Esophagus squamous epithelium (tissue), 4 donors: ENCODE results near the gene BLVRB.

Source experiments
- CTCF ChIP-seq, 6 experiments: fragments of 450-650 bp in 4 of 6; fragments of 200-600 bp in 2 of 6; sonication (generic) in 2 of 6; IDR thresholded peaks; one replicate each; pipeline ENCODE4 v1.5.1; 2016 to 2019; ENCODE audit warnings: antibody characterized with exemption in 6 of 6, mild to moderate bottlenecking in 4 of 6, moderate library complexity in 4 of 6
- POLR2A ChIP-seq, 4 donors: fragments of 450-650 bp; IDR thresholded peaks; one replicate each; pipeline ENCODE4 v1.6.1; 2017; ENCODE audit warnings: antibody characterized with exemption in 4 of 4, mild to moderate bottlenecking in 4 of 4, moderate library complexity in 3 of 4

GRCh38 chr19:40417643-40417981, 47.9 kb downstream of the BLVRB start:
- TF ChIP-seq CTCF (IDR thresholded peaks at IDR 0.05) (no peak), POLR2A (IDR thresholded peaks at IDR 0.05) (no peak)
